GM18499 (cell line): ENCODE data around the gene RASSF4.
A peak's percentile ranks its signal among the peaks of the same experiment; 100 is the strongest.

ENCODE experiments used
- ATAC-seq: cut with Tn5 transposase; IDR thresholded peaks from one replicate; pipeline ENCODE4 v1.9.1; 2021; ENCODE audit warnings: moderate number of reproducible peaks; ENCODE audit not compliant: insufficient read depth, unreplicated experiment

RASSF4 gene

GRCh38 chr10:44959247-44960087 lies at the start of gene RASSF4:
RASSF4 (plus strand) TSS chr10:44959802; CDS start chr10:44970203, 10,401 bp downstream.
- ATAC-seq, result peak; percentile 65

- no peak for ATAC-seq
These were observed 49.7 kb upstream of the RASSF4 start for GRCh38 chr10:44909910-44910309.

- no peak for ATAC-seq
These were observed 49.0 kb upstream of the RASSF4 start for GRCh38 chr10:44910602-44911001.

- ATAC-seq, result no peak
These were observed 48.5 kb upstream of the RASSF4 start, which contains the start of gene TMEM72 for GRCh38 chr10:44911081-44911540. TMEM72 (plus strand) TSS chr10:44911337; CDS start chr10:44911513, 176 bp downstream.

- no peak for ATAC-seq
These were observed 47.7 kb upstream of the RASSF4 start for GRCh38 chr10:44911951-44912350.

- ATAC-seq, result no peak
These were observed 46.1 kb upstream of the RASSF4 start for GRCh38 chr10:44913350-44914081.

GRCh38 chr10:44914891-44915290 lies 44.7 kb upstream of the RASSF4 start:
- no peak for ATAC-seq

- ATAC-seq, result no peak
These were observed 43.2 kb upstream of the RASSF4 start for GRCh38 chr10:44916429-44916828.

- no peak for ATAC-seq
These were observed 41.8 kb upstream of the RASSF4 start for GRCh38 chr10:44917848-44918247.

- no peak for ATAC-seq
These were observed 39.4 kb upstream of the RASSF4 start for GRCh38 chr10:44920252-44920651.

- ATAC-seq, result no peak
These were observed 38.5 kb upstream of the RASSF4 start for GRCh38 chr10:44921061-44921460.

- no peak for ATAC-seq
These were observed 38.1 kb upstream of the RASSF4 start for GRCh38 chr10:44921506-44921905.

GRCh38 chr10:44922021-44922420 lies 37.6 kb upstream of the RASSF4 start:
- ATAC-seq, result no peak

- ATAC-seq, result no peak
These were observed 36.6 kb upstream of the RASSF4 start for GRCh38 chr10:44922796-44923545.

GRCh38 chr10:44923611-44924010 lies 36.0 kb upstream of the RASSF4 start:
- no peak for ATAC-seq

GRCh38 chr10:44924261-44925040 lies 35.2 kb upstream of the RASSF4 start:
- no peak for ATAC-seq

- no peak for ATAC-seq
These were observed 34.4 kb upstream of the RASSF4 start for GRCh38 chr10:44925224-44925623.

- ATAC-seq, result no peak
These were observed 33.5 kb upstream of the RASSF4 start for GRCh38 chr10:44925811-44926750.
